Measurements from ENCODE around the gene FAT1. TPM values are rescaled to one million over a fixed set of nuclear protein-coding genes. Genes with fewer than 3 reads are reported as not detected.
"Not testable (repeated sequence)": the region's sequence is repeated elsewhere in the genome, so short reads cannot be mapped to it uniquely, and the experiment has no call there.

The FAT1 gene
- total and polyA plus RNA-seq, 4 donors, result 110 to 217 (median 171) TPM

- WGBS (ENCODE audit: insufficient coverage), result 96% methylated on average over 3 of the region's 4 CpGs
- Histone ChIP-seq H3K36me3 (ENCODE audit: control insufficient read depth, insufficient read depth, low read length) (no peaks in the 10 kb centered on the region), H3K27ac (ENCODE audit: low read depth, low read length) (no peak overlapping the region), H3K27me3 (ENCODE audit: control insufficient read depth, insufficient read depth, low read length) (no peaks in the 10 kb centered on the region), H3K4me1 (ENCODE audit: control insufficient read depth, insufficient read depth, low read length) (no peaks in the 10 kb centered on the region), H3K9me3 (ENCODE audit: control insufficient read depth, insufficient read depth, low read length) (no peaks in the 10 kb centered on the region), H3K4me3 (ENCODE audit: low read depth, low read length) (no peak overlapping the region)
- no peak for DNase-seq (ENCODE audit: low read depth in 4 of 6, low spot score in 6 of 6)
These were observed 40.8 kb upstream of the FAT1 start for GRCh38 chr4:186764457-186764856.

DNA sequence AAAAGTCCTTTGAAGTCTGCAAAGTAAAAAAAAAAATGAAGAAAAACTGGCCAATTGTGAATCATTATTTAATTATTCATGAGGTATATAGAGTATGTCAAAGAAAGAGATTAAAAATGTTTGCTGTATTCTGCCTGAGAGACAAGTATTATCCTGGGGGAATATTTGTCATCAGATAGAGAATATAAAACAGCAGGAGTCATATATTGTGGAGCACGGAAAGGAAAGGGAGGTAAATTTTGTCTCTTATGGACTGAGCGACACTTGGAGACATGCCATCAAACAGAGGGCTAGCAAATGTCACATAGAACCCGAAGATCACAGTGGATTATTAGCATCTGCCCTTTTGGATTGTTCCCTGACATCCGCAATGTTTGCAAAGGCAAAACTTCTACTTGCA is 39.2 kb upstream of the FAT1 start:
- Histone ChIP-seq H3K4me3 (ENCODE audit: low read depth, low read length) (no peak overlapping the region), H3K4me1 (ENCODE audit: control insufficient read depth, insufficient read depth, low read length) (no peaks in the 10 kb centered on the region), H3K27ac (ENCODE audit: low read depth, low read length) (no peak overlapping the region), H3K27me3 (ENCODE audit: control insufficient read depth, insufficient read depth, low read length) (no peaks in the 10 kb centered on the region), H3K9me3 (ENCODE audit: control insufficient read depth, insufficient read depth, low read length) (no peaks in the 10 kb centered on the region), H3K36me3 (ENCODE audit: control insufficient read depth, insufficient read depth, low read length) (no peaks in the 10 kb centered on the region)
- WGBS (ENCODE audit: insufficient coverage), result 65% methylated on average over 3 of the region's 4 CpGs
- DNase-seq (ENCODE audit: low read depth in 4 of 6, low spot score in 6 of 6), result no peak

DNA sequence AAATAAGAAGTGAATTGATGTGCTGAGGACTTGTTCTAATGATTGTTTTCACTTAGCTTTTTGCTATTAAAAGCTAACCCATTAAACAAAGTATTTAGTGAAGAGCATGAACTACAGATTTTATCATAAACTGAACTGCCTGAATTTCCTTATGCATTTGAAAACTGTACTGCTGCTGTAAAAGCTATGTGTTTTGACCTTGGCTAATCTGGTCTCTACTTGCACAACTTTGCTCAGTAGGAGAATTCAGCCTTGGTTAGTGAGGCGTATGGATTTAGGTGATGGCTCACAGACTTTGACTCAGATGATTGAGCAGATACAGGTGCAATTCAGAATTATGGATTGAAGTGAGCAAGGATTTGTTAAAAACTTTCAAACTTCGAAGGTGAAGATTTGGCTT is 38.7 kb upstream of the FAT1 start:
- Histone ChIP-seq H3K4me1 (ENCODE audit: control insufficient read depth, insufficient read depth, low read length) (no peaks in the 10 kb centered on the region), H3K36me3 (ENCODE audit: control insufficient read depth, insufficient read depth, low read length) (no peaks in the 10 kb centered on the region), H3K4me3 (ENCODE audit: low read depth, low read length) (no peak overlapping the region), H3K9me3 (ENCODE audit: control insufficient read depth, insufficient read depth, low read length) (no peaks in the 10 kb centered on the region), H3K27me3 (ENCODE audit: control insufficient read depth, insufficient read depth, low read length) (no peaks in the 10 kb centered on the region), H3K27ac (ENCODE audit: low read depth, low read length) (no peak overlapping the region)
- 83% methylated on average over 1 of the region's 2 CpGs for WGBS (ENCODE audit: insufficient coverage)
- no peak for DNase-seq (ENCODE audit: low read depth in 4 of 6, low spot score in 6 of 6)

- DNase-seq (ENCODE audit: low read depth in 4 of 6, low spot score in 6 of 6); H3K4me3 ChIP-seq (ENCODE audit: low read depth, low read length); H3K27me3 ChIP-seq (ENCODE audit: control insufficient read depth, insufficient read depth, low read length); H3K36me3 ChIP-seq (ENCODE audit: control insufficient read depth, insufficient read depth, low read length); H3K27ac ChIP-seq (ENCODE audit: low read depth, low read length); H3K9me3 ChIP-seq (ENCODE audit: control insufficient read depth, insufficient read depth, low read length); H3K4me1 ChIP-seq (ENCODE audit: control insufficient read depth, insufficient read depth, low read length): not testable (repeated sequence)
- 90% methylated on average over 2 of the region's 2 CpGs for WGBS (ENCODE audit: insufficient coverage)
These were observed 38.3 kb upstream of the FAT1 start for GRCh38 chr4:186761956-186762355.

- H3K4me1 ChIP-seq (ENCODE audit: control insufficient read depth, insufficient read depth, low read length), result no peaks in the 10 kb centered on the region
- no peaks in the 10 kb centered on the region for H3K9me3 ChIP-seq (ENCODE audit: control insufficient read depth, insufficient read depth, low read length)
- DNase-seq (ENCODE audit: low read depth in 4 of 6, low spot score in 6 of 6), result peak in 5 of 6 donors; percentile 10 to 74 (median 35)
- no peak overlapping the region for H3K27ac ChIP-seq (ENCODE audit: low read depth, low read length)
- H3K36me3 ChIP-seq (ENCODE audit: control insufficient read depth, insufficient read depth, low read length), result no peaks in the 10 kb centered on the region
- no peak overlapping the region for H3K4me3 ChIP-seq (ENCODE audit: low read depth, low read length)
- no peaks in the 10 kb centered on the region for H3K27me3 ChIP-seq (ENCODE audit: control insufficient read depth, insufficient read depth, low read length)
- WGBS (ENCODE audit: insufficient coverage), result no CpG with 5 or more reads among the region's 3 CpGs
These were observed 37.7 kb upstream of the FAT1 start for GRCh38 chr4:186761393-186761792.

- Histone ChIP-seq H3K4me1 (ENCODE audit: control insufficient read depth, insufficient read depth, low read length) (no peaks in the 10 kb centered on the region), H3K4me3 (ENCODE audit: low read depth, low read length) (no peak overlapping the region), H3K27ac (ENCODE audit: low read depth, low read length) (no peak overlapping the region), H3K27me3 (ENCODE audit: control insufficient read depth, insufficient read depth, low read length) (no peaks in the 10 kb centered on the region), H3K9me3 (ENCODE audit: control insufficient read depth, insufficient read depth, low read length) (no peaks in the 10 kb centered on the region), H3K36me3 (ENCODE audit: control insufficient read depth, insufficient read depth, low read length) (no peaks in the 10 kb centered on the region)
- no peak for DNase-seq (ENCODE audit: low read depth in 4 of 6, low spot score in 6 of 6)
- 76% methylated on average over 5 of the region's 6 CpGs for WGBS (ENCODE audit: insufficient coverage)
These were observed 36.9 kb upstream of the FAT1 start for GRCh38 chr4:186760576-186760975.

GRCh38 chr4:186759990-186760389 is 36.3 kb upstream of the FAT1 start:
- no peaks in the 10 kb centered on the region for H3K9me3 ChIP-seq (ENCODE audit: control insufficient read depth, insufficient read depth, low read length)
- 89% methylated on average over 3 of the region's 10 CpGs for WGBS (ENCODE audit: insufficient coverage)
- no peak overlapping the region for H3K4me3 ChIP-seq (ENCODE audit: low read depth, low read length)
- no peaks in the 10 kb centered on the region for H3K4me1 ChIP-seq (ENCODE audit: control insufficient read depth, insufficient read depth, low read length)
- no peaks in the 10 kb centered on the region for H3K36me3 ChIP-seq (ENCODE audit: control insufficient read depth, insufficient read depth, low read length)
- H3K27me3 ChIP-seq (ENCODE audit: control insufficient read depth, insufficient read depth, low read length), result no peaks in the 10 kb centered on the region
- H3K27ac ChIP-seq (ENCODE audit: low read depth, low read length), result no peak overlapping the region
- no peak for DNase-seq (ENCODE audit: low read depth in 4 of 6, low spot score in 6 of 6)

- Histone ChIP-seq H3K36me3 (ENCODE audit: control insufficient read depth, insufficient read depth, low read length) (no peaks in the 10 kb centered on the region), H3K27me3 (ENCODE audit: control insufficient read depth, insufficient read depth, low read length) (no peaks in the 10 kb centered on the region), H3K9me3 (ENCODE audit: control insufficient read depth, insufficient read depth, low read length) (no peaks in the 10 kb centered on the region), H3K4me1 (ENCODE audit: control insufficient read depth, insufficient read depth, low read length) (no peaks in the 10 kb centered on the region), H3K4me3 (ENCODE audit: low read depth, low read length) (no peak overlapping the region), H3K27ac (ENCODE audit: low read depth, low read length) (no peak overlapping the region)
- DNase-seq (ENCODE audit: low read depth in 4 of 6, low spot score in 6 of 6), result no peak
- WGBS (ENCODE audit: insufficient coverage), result 98% methylated on average over 21 of the region's 35 CpGs
These were observed 35.5 kb upstream of the FAT1 start for GRCh38 chr4:186758929-186759682.

DNA sequence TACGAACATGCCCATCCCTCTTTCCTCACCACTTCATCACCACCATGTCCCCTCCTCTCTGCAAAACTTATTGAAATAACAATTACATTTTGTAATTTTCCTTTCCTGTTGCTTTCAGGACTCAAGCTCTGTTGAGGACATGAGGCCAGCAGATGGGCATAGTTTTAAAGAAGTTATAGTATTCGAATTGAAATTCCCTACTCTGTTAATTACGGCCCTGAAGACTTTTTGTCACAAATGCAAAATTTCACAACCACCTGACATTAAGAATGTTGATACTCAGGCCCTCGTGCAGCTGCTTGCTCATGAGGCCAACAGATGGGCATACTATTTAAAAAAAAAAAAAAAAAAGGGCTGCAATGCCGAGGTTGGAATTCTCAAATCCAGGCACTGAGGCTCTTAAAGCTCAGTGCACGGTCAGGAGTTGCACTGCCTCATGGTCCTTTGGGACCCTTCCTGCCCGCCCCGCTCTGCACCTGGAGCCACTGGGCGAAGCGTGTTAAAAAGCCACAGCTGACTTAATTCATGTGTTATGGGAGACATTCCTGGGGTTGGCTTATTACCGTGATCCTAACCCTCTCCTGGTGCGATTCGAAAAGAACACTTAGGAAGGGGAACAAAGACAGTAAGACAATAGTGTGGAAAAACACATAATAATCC is 34.2 kb upstream of the FAT1 start:
- no peak for DNase-seq (ENCODE audit: low read depth in 4 of 6, low spot score in 6 of 6)
- H3K27ac ChIP-seq (ENCODE audit: low read depth, low read length), result no peak overlapping the region
- no peaks in the 10 kb centered on the region for H3K36me3 ChIP-seq (ENCODE audit: control insufficient read depth, insufficient read depth, low read length)
- 94% methylated on average over 2 of the region's 13 CpGs for WGBS (ENCODE audit: insufficient coverage)
- no peak overlapping the region for H3K4me3 ChIP-seq (ENCODE audit: low read depth, low read length)
- no peaks in the 10 kb centered on the region for H3K27me3 ChIP-seq (ENCODE audit: control insufficient read depth, insufficient read depth, low read length)
- H3K4me1 ChIP-seq (ENCODE audit: control insufficient read depth, insufficient read depth, low read length), result no peaks in the 10 kb centered on the region
- no peaks in the 10 kb centered on the region for H3K9me3 ChIP-seq (ENCODE audit: control insufficient read depth, insufficient read depth, low read length)

DNA sequence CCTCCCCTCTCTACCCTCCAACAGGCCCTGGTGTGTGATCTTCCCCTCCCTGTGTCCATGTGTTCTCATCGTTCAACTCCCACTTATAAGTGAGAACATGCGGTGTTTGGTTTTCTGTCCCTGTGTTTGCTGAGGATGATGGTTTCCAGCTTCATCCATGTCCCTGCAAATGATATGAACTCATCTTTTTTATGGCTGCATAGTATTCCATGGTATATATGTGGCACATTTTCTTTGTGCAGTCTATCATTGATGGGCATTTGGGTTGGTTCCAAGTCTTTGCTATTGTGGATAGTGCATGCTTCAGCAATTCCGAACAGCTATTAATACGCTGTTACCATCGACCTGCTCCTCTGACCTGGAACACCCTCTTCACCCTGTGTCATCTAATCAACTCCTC is 32.9 kb upstream of the FAT1 start:
- not testable (repeated sequence) for H3K36me3 ChIP-seq (ENCODE audit: control insufficient read depth, insufficient read depth, low read length); H3K4me3 ChIP-seq (ENCODE audit: low read depth, low read length); H3K9me3 ChIP-seq (ENCODE audit: control insufficient read depth, insufficient read depth, low read length); DNase-seq (ENCODE audit: low read depth in 4 of 6, low spot score in 6 of 6); H3K27ac ChIP-seq (ENCODE audit: low read depth, low read length); H3K4me1 ChIP-seq (ENCODE audit: control insufficient read depth, insufficient read depth, low read length); H3K27me3 ChIP-seq (ENCODE audit: control insufficient read depth, insufficient read depth, low read length)
- 88% methylated on average over 3 of the region's 5 CpGs for WGBS (ENCODE audit: insufficient coverage)
